Endothelial cell of umbilical vein (primary cell): ENCODE data around the gene XIAP. TPM values are rescaled to one million over a fixed set of nuclear protein-coding genes. Genes with fewer than 3 reads are reported as not detected.
"Not testable (repeated sequence)": the region's sequence is repeated elsewhere in the genome, so short reads cannot be mapped to it uniquely, and the experiment has no call there.

Source experiments
- BruUV-seq: library from RNA; stranded (reverse); fragments of 400-500 nt; replicated peaks from 2 replicates; lab custom pipeline; 2021; lab: Mats Ljungman, UMichigan
- CTCF ChIA-PET: fragments of 300-600, 350-600 bp; sonication (Branson Sonifier 250); formaldehyde crosslinking; loops from one replicate; lab custom pipeline; 2021; ENCODE audit warnings: antibody characterized with exemption, inconsistent platforms; lab: Charles Lee
- POLR2A ChIA-PET: fragments of 300-600, 350-600 bp; sonication (Branson Sonifier 250); formaldehyde crosslinking; loops from one replicate; lab custom pipeline; 2021; ENCODE audit warnings: antibody characterized with exemption, inconsistent platforms; lab: Charles Lee
- DNase-seq: peaks from one replicate; pipeline ENCODE4 v3.0.0-alpha.2; 2011; ENCODE audit warnings: low read depth, low spot score
- FAIRE-seq: peaks from 2 replicates; lab custom pipeline; 2011; peaks lifted over from hg19 to GRCh38; lab: Jason Lieb, UNC
- H2AFZ ChIP-seq: 2 replicates; pipeline ENCODE4 v1.6.0; 2012; ENCODE audit warnings: low read depth, low read length, control low read depth, inconsistent platforms
- H3K27ac ChIP-seq: 2 replicates; pipeline ENCODE4 v1.5.1; 2011; ENCODE audit warnings: low read depth, mild to moderate bottlenecking, control low read depth, low read length, moderate library complexity; ENCODE audit not compliant: insufficient read depth
- H3K27me3 ChIP-seq, 2 experiments: 2 replicates each; pipeline versions ENCODE4 v1.6.0 to v1.6.1; 2011; ENCODE audit warnings: low read length in 2 of 2, mixed read lengths in 1 of 2; ENCODE audit not compliant: control insufficient read depth in 2 of 2, insufficient read depth in 2 of 2
- H3K36me3 ChIP-seq, 2 experiments: 2 replicates in 1 of 2; 3 replicates in 1 of 2; pipeline ENCODE4 v1.5.1; 2011; ENCODE audit warnings: low read length in 2 of 2, mild to moderate bottlenecking in 1 of 2, moderate library complexity in 1 of 2; ENCODE audit not compliant: control insufficient read depth in 2 of 2, insufficient read depth in 2 of 2; ENCODE audit errors: extremely low read depth in 1 of 2
- H3K4me1 ChIP-seq: 3 replicates; pipeline ENCODE4 v1.5.1; 2011; ENCODE audit warnings: mild to moderate bottlenecking, low read length; ENCODE audit not compliant: control insufficient read depth, insufficient read depth; ENCODE audit errors: extremely low read depth
- H3K4me2 ChIP-seq: 2 replicates; pipeline ENCODE4 v1.6.1; 2011; ENCODE audit warnings: low read length, control low read depth, mixed read lengths; ENCODE audit not compliant: insufficient read depth
- H3K4me3 ChIP-seq, 3 experiments: fragments of 200-600 bp in 1 of 3; sonication (generic), shearing (Covaris generic) in 1 of 3; replicated peaks in 1 of 3; 2 replicates each; pipeline ENCODE4 v1.5.1; 2011 to 2016; ENCODE audit warnings: control low read depth in 3 of 3, low read length in 3 of 3, mild to moderate bottlenecking in 2 of 3, inconsistent platforms in 1 of 3, low read depth in 1 of 3, moderate library complexity in 1 of 3; ENCODE audit not compliant: insufficient read depth in 1 of 3
- H3K79me2 ChIP-seq: 2 replicates; pipeline ENCODE4 v1.6.0; 2012; ENCODE audit warnings: low read length, inconsistent platforms; ENCODE audit not compliant: control insufficient read depth, insufficient read depth
- H3K9ac ChIP-seq: replicated peaks from 2 replicates; pipeline ENCODE3; 2011; ENCODE audit warnings: low read length, control low read depth; ENCODE audit not compliant: insufficient read depth; ENCODE audit errors: extremely low read depth
- H3K9me1 ChIP-seq: replicated peaks from 3 replicates; pipeline ENCODE4 v1.6.0; 2011; ENCODE audit warnings: mild to moderate bottlenecking, low read length; ENCODE audit not compliant: control insufficient read depth, insufficient read depth; ENCODE audit errors: extremely low read depth
- H3K9me3 ChIP-seq: replicated peaks from 2 replicates; pipeline ENCODE4 v1.5.1; 2012; ENCODE audit warnings: low read length, inconsistent platforms; ENCODE audit not compliant: control insufficient read depth, insufficient read depth
- H4K20me1 ChIP-seq: replicated peaks from 2 replicates; pipeline ENCODE3; 2011; ENCODE audit warnings: mild to moderate bottlenecking, low read length; ENCODE audit not compliant: control insufficient read depth, insufficient read depth; ENCODE audit errors: extremely low read depth
- CTCF ChIP-seq, 2 donors: IDR thresholded peaks; 1 replicate in 1 of 2; 2 replicates in 1 of 2; pipeline ENCODE4 v1.5.1; 2011; ENCODE audit warnings: low read length in 2 of 2, mild to moderate bottlenecking in 2 of 2, moderate library complexity in 2 of 2, control low read depth in 1 of 2, inconsistent platforms in 1 of 2, low read depth in 1 of 2; ENCODE audit not compliant: insufficient read depth in 1 of 2; ENCODE audit errors: extremely low read depth in 1 of 2
- EZH2 ChIP-seq: IDR thresholded peaks from 2 replicates; pipeline ENCODE4 v1.6.1; 2012; ENCODE audit warnings: borderline replicate concordance, low read depth, mild to moderate bottlenecking, moderate library complexity, low read length, inconsistent platforms; ENCODE audit not compliant: severe bottlenecking
- FOS ChIP-seq: IDR thresholded peaks from 2 replicates; pipeline ENCODE4 v1.6.1; 2011; ENCODE audit warnings: mild to moderate bottlenecking, low read length, moderate library complexity, borderline replicate concordance; ENCODE audit not compliant: insufficient read depth
- GATA2 ChIP-seq: IDR thresholded peaks from 2 replicates; pipeline ENCODE4 v1.7.0; 2011; ENCODE audit warnings: low read depth, mild to moderate bottlenecking, moderate library complexity, mixed read lengths, low read length; ENCODE audit not compliant: insufficient read length, insufficient read depth
- JUN ChIP-seq: IDR thresholded peaks from 2 replicates; pipeline ENCODE4 v1.6.1; 2011; ENCODE audit warnings: borderline replicate concordance, low read depth; ENCODE audit not compliant: insufficient read length, insufficient read depth
- MAX ChIP-seq: IDR thresholded peaks from 2 replicates; pipeline ENCODE4 v1.6.1; 2011; ENCODE audit not compliant: insufficient read depth, insufficient read length
- MYC ChIP-seq: IDR thresholded peaks from one replicate; pipeline ENCODE4 v1.6.1; 2011; ENCODE audit warnings: mild to moderate bottlenecking, low read depth, low read length
- POLR2A ChIP-seq: IDR thresholded peaks from 2 replicates; pipeline ENCODE4 v1.6.1; 2012; ENCODE audit warnings: low read depth, mild to moderate bottlenecking, control low read depth, low read length
- POLR2AphosphoS5 ChIP-seq: IDR thresholded peaks from 2 replicates; pipeline ENCODE4 v1.6.1; 2012; ENCODE audit warnings: low read depth, mild to moderate bottlenecking, control low read depth, low read length, moderate library complexity; ENCODE audit not compliant: insufficient read depth
- dilution Hi-C: fragments of 300-500 bp; cut with MboI; formaldehyde crosslinking; loops from one replicate; pipeline ENCODE4 v1.15.0; 2019; ENCODE audit warnings: low sequenced_read_pairs; ENCODE audit not compliant: extremely low pct_ligation_motif_present
- intact Hi-C: fragments of 100-400 bp; cut with micrococcal nuclease; formaldehyde crosslinking; loops from one replicate; pipeline ENCODE4 v1.10.0; 2022
- polyA plus RNA-seq, 4 experiments: library from polyadenylated mRNA; depleted of rRNA in 3 of 4; stranded (reverse) in 3 of 4; unstranded in 1 of 4; fragments of >200 nt; gene quantifications; 2 replicates each; pipeline versions ENCODE4 v1.2.1 to v1.2.3, GENCODE V29; 2011 to 2012; ENCODE audit warnings: missing spikeins in 1 of 4
- total RNA-seq: library from RNA; stranded (reverse); gene quantifications from 2 replicates; pipeline ENCODE4 v1.2.3, GENCODE V29; 2021

XIAP gene
- total and polyA plus RNA-seq, 2 donors (not counting 3 experiments of a cell fraction or from before 2014, with no cell fraction given) = 8.1 to 38.3 TPM

GRCh38 chrX:123927845-123928244 lies 68.0 kb downstream of the XIAP start:
- H3K4me3 ChIP-seq = no peak overlapping the region
- H3K27me3 ChIP-seq = no peaks in the 10 kb centered on the region
- no peak overlapping the region for H3K9ac ChIP-seq
- no peak for TF ChIP-seq POLR2A
- no peak for TF ChIP-seq JUN
- TF ChIP-seq FOS = no peak
- TF ChIP-seq MAX = no peak
- TF ChIP-seq EZH2 = no peak
- TF ChIP-seq POLR2AphosphoS5 = no peak
- TF ChIP-seq MYC = no peak
- TF ChIP-seq GATA2 = no peak
- no peak for TF ChIP-seq CTCF (IDR thresholded peaks at IDR 0.05; ENCODE audit: extremely low read depth in 1 of 2, insufficient read depth in 1 of 2, low read depth in 1 of 2, low read length in 2 of 2)
- no peaks in the 10 kb centered on the region for H4K20me1 ChIP-seq
- ChIA-PET CTCF (interaction anchor here (1.0 kb wide), 1 partner anchor 9 kb away, joined by 3 read pairs; no protein-coding TSS in a partner anchor), POLR2A (no interaction called here)
- dilution Hi-C loops (no loop called here), intact Hi-C loops (no loop called here)
- FAIRE-seq (no peak), DNase-seq (no peak)
- H3K9me3 ChIP-seq = no peaks in the 10 kb centered on the region
- no peak overlapping the region for H3K27ac ChIP-seq
- no peak overlapping the region for H3K4me2 ChIP-seq
- no peaks in the 10 kb centered on the region for H3K9me1 ChIP-seq
- no peak overlapping the region for H2AFZ ChIP-seq
- H3K79me2 ChIP-seq = no peaks in the 10 kb centered on the region
- H3K36me3 ChIP-seq = no peaks in the 10 kb centered on the region
- no TSS peak for BruUV-seq
- no peaks in the 10 kb centered on the region for H3K4me1 ChIP-seq

GRCh38 chrX:123932055-123932454 lies 72.2 kb downstream of the XIAP start:
- CTCF ChIA-PET, H3K9me1 ChIP-seq, FAIRE-seq: not testable (repeated sequence)

More at GRCh38 chrX:123932055-123932454, 72.2 kb downstream of the XIAP start:
- dilution Hi-C loops, DNase-seq, H3K27ac ChIP-seq, BruUV-seq, H3K9me3 ChIP-seq, POLR2A ChIA-PET, intact Hi-C loops, H4K20me1 ChIP-seq, H3K9ac ChIP-seq, H3K4me1 ChIP-seq, H3K4me2 ChIP-seq, H3K27me3 ChIP-seq, H2AFZ ChIP-seq, H3K79me2 ChIP-seq, H3K4me3 ChIP-seq, H3K36me3 ChIP-seq: not testable (repeated sequence)
